LoVo (cell line): ENCODE measurements around the gene PCDH19.
"Not testable (repeated sequence)": the region's sequence is repeated elsewhere in the genome, so short reads cannot be mapped to it uniquely, and the experiment has no call there.

Source experiments
- DNase-seq: peaks from one replicate; pipeline ENCODE4 v3.0.0-alpha.2; 2016; ENCODE audit warnings: low spot score

Gene PCDH19, protein sequence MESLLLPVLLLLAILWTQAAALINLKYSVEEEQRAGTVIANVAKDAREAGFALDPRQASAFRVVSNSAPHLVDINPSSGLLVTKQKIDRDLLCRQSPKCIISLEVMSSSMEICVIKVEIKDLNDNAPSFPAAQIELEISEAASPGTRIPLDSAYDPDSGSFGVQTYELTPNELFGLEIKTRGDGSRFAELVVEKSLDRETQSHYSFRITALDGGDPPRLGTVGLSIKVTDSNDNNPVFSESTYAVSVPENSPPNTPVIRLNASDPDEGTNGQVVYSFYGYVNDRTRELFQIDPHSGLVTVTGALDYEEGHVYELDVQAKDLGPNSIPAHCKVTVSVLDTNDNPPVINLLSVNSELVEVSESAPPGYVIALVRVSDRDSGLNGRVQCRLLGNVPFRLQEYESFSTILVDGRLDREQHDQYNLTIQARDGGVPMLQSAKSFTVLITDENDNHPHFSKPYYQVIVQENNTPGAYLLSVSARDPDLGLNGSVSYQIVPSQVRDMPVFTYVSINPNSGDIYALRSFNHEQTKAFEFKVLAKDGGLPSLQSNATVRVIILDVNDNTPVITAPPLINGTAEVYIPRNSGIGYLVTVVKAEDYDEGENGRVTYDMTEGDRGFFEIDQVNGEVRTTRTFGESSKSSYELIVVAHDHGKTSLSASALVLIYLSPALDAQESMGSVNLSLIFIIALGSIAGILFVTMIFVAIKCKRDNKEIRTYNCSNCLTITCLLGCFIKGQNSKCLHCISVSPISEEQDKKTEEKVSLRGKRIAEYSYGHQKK (N-terminal part only)

GRCh38 chrX:100409610-100410590 lies at the start of gene PCDH19:
PCDH19 (minus strand) TSS chrX:100410273; CDS start chrX:100408597, 1,676 bp downstream.
- DNase-seq = no peak

DNA sequence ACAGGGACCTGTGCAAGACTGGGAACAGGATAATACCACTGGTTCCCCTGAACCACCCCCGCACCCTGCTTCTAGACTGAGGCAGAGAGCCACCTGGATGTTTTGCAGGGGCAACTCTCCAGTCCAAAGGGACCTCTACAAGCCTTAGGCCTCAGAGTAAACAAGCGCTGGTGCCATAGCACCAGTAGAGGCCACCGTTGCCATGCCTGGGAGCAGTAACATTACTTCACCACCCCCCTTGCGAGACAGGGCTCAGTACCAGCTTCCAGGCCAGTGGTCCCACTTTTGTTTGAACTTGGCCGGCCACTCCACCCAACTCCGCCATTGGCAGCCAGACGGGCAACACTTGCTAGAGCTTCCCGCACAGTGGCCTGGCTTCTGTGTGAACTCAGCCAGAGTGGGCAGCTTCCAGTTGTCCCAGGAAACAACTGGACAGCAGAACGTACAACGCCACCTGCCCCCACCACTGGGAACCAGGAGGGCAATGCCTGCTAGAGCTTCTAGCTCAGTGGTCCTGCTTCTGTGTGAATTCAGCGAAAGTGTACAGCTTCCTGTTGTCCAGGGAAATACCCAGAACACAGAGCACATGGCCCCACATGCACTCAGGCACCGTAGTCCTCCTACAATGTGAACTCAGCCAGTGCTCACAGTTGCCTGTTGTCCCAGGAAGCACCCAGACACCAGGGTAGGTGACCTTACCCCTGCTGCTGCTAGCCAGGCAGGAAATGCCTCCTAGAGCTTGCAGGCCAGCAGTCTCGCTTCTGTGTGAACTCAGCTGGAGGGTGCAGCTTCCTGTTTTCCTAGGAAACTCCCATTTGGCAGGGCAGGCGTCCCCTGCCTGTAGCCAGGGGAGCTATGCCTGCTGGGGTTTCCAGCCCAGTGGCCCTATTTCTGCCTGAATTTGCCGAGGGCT lies 39.9 kb upstream of the PCDH19 start:
- DNase-seq = no peak

GRCh38 chrX:100447655-100448397 lies 37.8 kb upstream of the PCDH19 start:
- peak; percentile 16 for DNase-seq

GRCh38 chrX:100445593-100445992 lies 35.5 kb upstream of the PCDH19 start:
- no peak for DNase-seq

DNA sequence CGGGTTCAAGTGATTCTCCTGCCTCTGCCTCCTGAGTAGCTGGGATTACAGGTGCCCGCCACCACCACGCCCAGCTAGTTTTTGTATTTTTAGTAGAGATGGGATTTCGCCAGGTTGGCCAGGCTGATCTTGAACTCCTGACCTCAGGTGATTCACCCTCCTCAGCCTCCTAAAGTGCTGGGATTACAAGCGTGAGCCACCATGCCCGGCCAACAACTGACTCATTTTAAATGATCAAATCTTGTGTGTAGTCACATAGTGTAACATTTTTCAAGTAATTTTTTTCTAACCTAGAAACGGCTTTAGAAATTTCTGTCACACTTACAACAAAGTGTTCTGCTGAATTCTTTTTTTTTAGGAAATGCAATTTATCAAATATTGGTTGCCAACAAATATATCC lies 31.2 kb upstream of the PCDH19 start:
- DNase-seq = not testable (repeated sequence)

DNA sequence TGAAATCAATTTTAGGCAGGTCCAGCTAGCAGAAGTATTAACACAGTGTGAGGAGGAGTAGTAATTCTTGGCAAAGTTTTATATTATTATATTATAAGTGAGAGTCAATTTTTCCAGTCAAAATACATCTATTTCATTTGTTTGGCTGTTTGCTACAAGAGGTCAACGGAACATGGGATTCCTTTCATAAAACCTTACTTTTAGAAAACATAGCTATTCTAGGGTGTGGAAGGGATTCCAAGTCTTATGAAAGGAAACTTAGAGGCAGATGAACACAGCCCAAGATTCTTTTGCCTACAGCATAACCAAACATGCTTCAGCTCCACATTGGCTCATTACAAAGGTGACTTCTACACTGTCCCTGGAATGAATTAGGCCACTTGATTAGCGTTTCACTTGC lies 29.9 kb upstream of the PCDH19 start:
- no peak for DNase-seq

- DNase-seq = no peak
Measured at GRCh38 chrX:100435726-100436125, 25.7 kb upstream of the PCDH19 start.

DNA sequence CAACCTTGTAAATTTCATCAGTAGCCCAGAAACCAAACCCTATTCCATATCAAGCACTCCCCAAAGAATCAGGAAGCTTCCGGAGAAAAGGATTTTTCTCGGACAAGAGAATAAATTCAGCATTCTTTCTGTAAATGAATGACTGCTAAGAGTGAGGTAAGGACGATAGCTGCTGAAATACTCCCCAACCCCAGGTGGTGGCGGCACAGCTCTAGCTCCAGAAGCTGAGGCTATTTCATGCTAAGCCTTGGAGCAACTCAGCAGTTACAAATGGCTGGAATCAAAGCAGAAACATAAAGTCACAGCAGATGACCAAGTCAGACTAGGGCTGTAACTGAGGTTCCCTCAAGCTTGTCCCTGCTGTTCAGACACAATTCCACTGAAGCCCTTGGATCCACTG lies 13.9 kb upstream of the PCDH19 start:
- no peak for DNase-seq

GRCh38 chrX:100418556-100418955 lies 8.5 kb upstream of the PCDH19 start:
- DNase-seq = no peak

DNA sequence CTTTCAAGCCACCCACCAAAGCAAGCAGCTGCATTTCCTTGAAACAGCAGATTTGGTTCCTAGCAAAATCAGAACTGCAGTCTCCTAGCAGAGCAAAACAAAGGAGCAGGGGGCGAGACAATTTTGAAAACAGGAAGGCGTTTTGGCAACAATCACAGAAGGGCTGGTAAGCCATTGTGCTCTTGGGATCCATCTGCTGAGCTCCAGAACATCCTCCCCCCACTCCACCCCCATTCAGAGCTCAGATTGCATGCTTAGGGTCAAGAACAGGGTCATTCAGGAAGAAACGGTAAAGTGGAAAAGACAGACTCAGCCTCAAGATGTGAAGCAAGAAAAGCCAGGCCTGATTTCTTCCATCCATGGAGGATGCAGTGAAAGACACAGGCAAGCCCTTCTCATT lies 7.6 kb upstream of the PCDH19 start:
- DNase-seq = no peak

DNA sequence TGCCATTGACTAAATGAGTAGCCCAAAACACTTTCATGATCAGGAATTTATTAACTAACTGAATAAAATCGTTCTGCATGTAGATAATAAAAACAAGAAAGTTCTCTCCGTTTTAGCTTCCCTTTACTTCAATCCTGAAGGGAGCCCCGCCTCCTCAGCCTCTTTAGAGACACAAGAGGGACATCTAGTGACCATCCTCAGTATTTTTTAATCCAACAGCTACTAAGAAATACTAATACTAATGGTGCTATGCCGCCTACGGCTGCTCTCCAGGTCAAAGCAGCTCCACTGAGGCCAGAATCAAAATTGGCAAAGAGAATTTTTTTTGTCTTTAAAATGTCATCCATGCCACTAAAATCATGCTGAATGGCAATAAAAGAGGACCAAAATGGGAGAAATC lies 3.2 kb upstream of the PCDH19 start:
- DNase-seq = peak; percentile 40

GRCh38 chrX:100411802-100412715 lies 2.0 kb upstream of the PCDH19 start:
- DNase-seq = no peak

GRCh38 chrX:100410901-100411801 lies 1.1 kb upstream of the PCDH19 start:
- DNase-seq = no peak

DNA sequence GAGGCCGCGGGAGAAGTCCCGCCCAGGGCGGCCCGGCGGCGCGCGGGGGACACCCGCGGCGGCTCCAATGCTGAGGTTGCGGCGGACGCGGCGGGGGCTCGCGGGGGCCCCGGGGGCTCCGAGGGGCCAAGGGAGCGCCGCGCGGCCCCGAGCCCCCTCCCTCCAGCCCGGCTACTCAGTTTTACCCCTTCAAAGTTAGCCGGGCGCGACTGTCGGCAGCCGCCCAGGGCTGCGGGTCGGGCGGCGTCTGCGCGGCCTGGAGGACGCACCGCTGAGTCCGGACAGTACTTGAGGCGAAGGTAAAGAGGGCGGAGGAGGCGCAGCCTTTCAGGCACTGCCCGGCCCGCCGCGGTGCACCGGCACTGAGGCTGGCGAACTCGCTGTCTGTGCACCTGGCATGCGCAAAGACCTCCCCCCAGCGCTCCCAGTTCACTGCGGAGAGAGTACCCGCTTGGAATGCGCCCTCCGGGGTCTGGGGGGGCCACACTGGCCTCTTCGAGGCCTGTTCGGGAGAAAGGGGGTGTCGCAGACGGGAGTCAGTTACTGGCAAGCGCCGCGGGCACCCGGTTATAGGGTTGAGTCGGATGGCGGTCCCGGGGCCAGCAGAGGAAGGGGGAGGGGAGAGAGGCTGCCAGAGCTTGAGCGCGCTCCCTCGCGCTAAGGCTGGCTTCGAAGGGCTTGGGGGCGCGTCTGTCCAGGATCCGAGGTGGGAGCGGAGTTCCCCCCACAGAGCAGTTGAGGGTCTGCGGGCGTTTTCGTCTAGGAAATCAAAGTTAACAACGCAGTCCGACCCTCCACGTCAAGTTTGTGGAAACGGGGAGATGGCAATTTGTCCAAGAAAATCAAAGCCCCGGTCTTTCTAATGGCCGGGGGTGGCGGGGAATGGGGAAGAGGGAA lies 1.1 kb downstream of the PCDH19 start:
- DNase-seq = no peak

- DNase-seq = no peak
Measured at GRCh38 chrX:100407784-100408712, 2.0 kb downstream of the PCDH19 start.
